Transverse colon (tissue), 4 donors: ENCODE results near the gene GDF7. TPM values are rescaled to one million over a fixed set of nuclear protein-coding genes. Genes with fewer than 3 reads are reported as not detected.

Source experiments
- DNase-seq: peaks from one replicate; pipeline ENCODE4 v3.0.0-alpha.2; 2019
- H3K27ac ChIP-seq, 4 donors: fragments of 200-600 bp; sonication (generic); 2 replicates each; pipeline ENCODE4 v1.5.1; 2016 to 2018; ENCODE audit warnings: inconsistent platforms in 4 of 4
- H3K27me3 ChIP-seq: fragments of 200-600 bp; sonication (generic); 2 replicates; pipeline ENCODE4 v1.5.1; 2017; ENCODE audit warnings: inconsistent platforms
- H3K36me3 ChIP-seq, 4 donors: fragments of 200-600 bp; sonication (generic); 2 replicates each; pipeline ENCODE4 v1.5.1; 2017 to 2019; ENCODE audit warnings: inconsistent platforms in 4 of 4
- H3K4me1 ChIP-seq, 4 donors: fragments of 200-600 bp; sonication (generic); 2 replicates each; pipeline ENCODE4 v1.5.1; 2017 to 2020; ENCODE audit warnings: inconsistent platforms in 4 of 4
- H3K4me3 ChIP-seq, 4 donors: fragments of 200-600 bp; sonication (generic); 1 replicate in 1 of 4; 2 replicates in 3 of 4; pipeline versions ENCODE4 v1.5.1 to v1.6.1; 2017 to 2019; ENCODE audit warnings: inconsistent platforms in 4 of 4
- H3K9me3 ChIP-seq, 2 donors: fragments of 200-600 bp; sonication (generic); 2 replicates each; pipeline ENCODE4 v1.5.1; 2017 to 2019; ENCODE audit warnings: inconsistent platforms in 2 of 2
- EP300 ChIP-seq: sonication (generic); formaldehyde crosslinking; IDR thresholded peaks from one replicate; pipeline ENCODE4 v1.6.1; 2017; ENCODE audit warnings: antibody characterized with exemption, low read depth
- POLR2A ChIP-seq: fragments of 450-650 bp; IDR thresholded peaks from one replicate; pipeline ENCODE4 v1.6.1; 2016; ENCODE audit warnings: antibody characterized with exemption, mild to moderate bottlenecking, moderate library complexity
- POLR2AphosphoS5 ChIP-seq, 3 donors: sonication (generic); formaldehyde crosslinking; IDR thresholded peaks; one replicate each; pipeline ENCODE4 v1.6.1; 2016; ENCODE audit warnings: antibody characterized with exemption in 3 of 3
- WGBS, 2 donors: methylation state at CpG; one replicate each; pipeline ENCODE4 v1.1.5; 2018; ENCODE audit warnings: low coverage in 1 of 2; 5-methylcytosine and 5-hydroxymethylcytosine counted together
- in situ Hi-C, 4 donors: fragments of 200-750 bp; cut with MboI; loops; one replicate each; pipeline versions ENCODE4 v1.15.0 to v1.15.1; 2017; ENCODE audit warnings: low sequenced_read_pairs in 3 of 4, low pct_ligation_motif_present in 1 of 4, low pct_unique_long_range_greater_than_20kb in 1 of 4
- intact Hi-C: fragments of 100-400 bp; cut with DNase I; formaldehyde crosslinking; loops from one replicate; pipeline ENCODE4 v1.15.1; 2023; ENCODE audit warnings: low total_unique reads
- total RNA-seq, 4 donors: library from RNA; depleted of rRNA; stranded (reverse); fragments of >200 nt; gene quantifications; one replicate each; pipeline ENCODE4 v1.1.0, GENCODE V29; 2016
- TF ChIP-seq, protein P1 (sequence below), 5 experiments: fragments of 200-600 bp in 3 of 5; fragments of 450-650 bp in 2 of 5; sonication (generic) in 3 of 5; IDR thresholded peaks; 1 replicate in 2 of 5; 2 replicates in 3 of 5; pipeline ENCODE4 v1.5.1; 2016 to 2017; ENCODE audit warnings: antibody characterized with exemption in 5 of 5, inconsistent platforms in 3 of 5, mild to moderate bottlenecking in 2 of 5, moderate library complexity in 1 of 5

Gene GDF7
- total RNA-seq, 4 donors from 2014 or later, result 0.20 to 1.1 (median 0.58) TPM

GRCh38 chr2:20672201-20672951 is 5.4 kb downstream of the GDF7 start:
- no peak for DNase-seq
- H3K4me3 ChIP-seq, result no peak overlapping the region
- H3K27ac ChIP-seq, result no peak overlapping the region
- peaks cover 67% of the 10 kb centered on the region for H3K27me3 ChIP-seq
- TF ChIP-seq POLR2AphosphoS5 (IDR thresholded peaks at IDR 0.05), result no peak
- no peak for TF ChIP-seq EP300
- no peak for TF ChIP-seq POLR2A
- TF ChIP-seq, protein P1, sequence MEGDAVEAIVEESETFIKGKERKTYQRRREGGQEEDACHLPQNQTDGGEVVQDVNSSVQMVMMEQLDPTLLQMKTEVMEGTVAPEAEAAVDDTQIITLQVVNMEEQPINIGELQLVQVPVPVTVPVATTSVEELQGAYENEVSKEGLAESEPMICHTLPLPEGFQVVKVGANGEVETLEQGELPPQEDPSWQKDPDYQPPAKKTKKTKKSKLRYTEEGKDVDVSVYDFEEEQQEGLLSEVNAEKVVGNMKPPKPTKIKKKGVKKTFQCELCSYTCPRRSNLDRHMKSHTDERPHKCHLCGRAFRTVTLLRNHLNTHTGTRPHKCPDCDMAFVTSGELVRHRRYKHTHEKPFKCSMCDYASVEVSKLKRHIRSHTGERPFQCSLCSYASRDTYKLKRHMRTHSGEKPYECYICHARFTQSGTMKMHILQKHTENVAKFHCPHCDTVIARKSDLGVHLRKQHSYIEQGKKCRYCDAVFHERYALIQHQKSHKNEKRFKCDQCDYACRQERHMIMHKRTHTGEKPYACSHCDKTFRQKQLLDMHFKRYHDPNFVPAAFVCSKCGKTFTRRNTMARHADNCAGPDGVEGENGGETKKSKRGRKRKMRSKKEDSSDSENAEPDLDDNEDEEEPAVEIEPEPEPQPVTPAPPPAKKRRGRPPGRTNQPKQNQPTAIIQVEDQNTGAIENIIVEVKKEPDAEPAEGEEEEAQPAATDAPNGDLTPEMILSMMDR (IDR thresholded peaks at IDR 0.05), result no peak
- H3K9me3 ChIP-seq, result no peaks in the 10 kb centered on the region
- H3K36me3 ChIP-seq, result no peaks in the 10 kb centered on the region
- peaks cover 8 to 41% (median 18%) of the 10 kb centered on the region in 4 donors for H3K4me1 ChIP-seq
- in situ Hi-C loops (loop anchor here in 3 of 4 donors (25.0 kb wide), 1 partner anchor 440 kb away; the partner anchor contains the start of gene TDRD15 (in 3 of the 3)), intact Hi-C loops (no loop called here)
- WGBS, 2 donors, result 30 to 34% methylated on average over 3 to 16 of the region's 18 CpGs

- Histone ChIP-seq H3K27me3 (peaks cover 53% of the 10 kb centered on the region), H3K27ac (no peak overlapping the region), H3K9me3 (no peaks in the 10 kb centered on the region), H3K36me3 (no peaks in the 10 kb centered on the region), H3K4me3 (no peak overlapping the region), H3K4me1 (peaks cover 8 to 37% (median 14%) of the 10 kb centered on the region in 4 donors)
- intact Hi-C loops, result no loop called here
- TF ChIP-seq, protein P1 (IDR thresholded peaks at IDR 0.05), result no peak
- no peak for TF ChIP-seq EP300
- no peak for TF ChIP-seq POLR2A
- TF ChIP-seq POLR2AphosphoS5 (IDR thresholded peaks at IDR 0.05), result no peak
- DNase-seq, result no peak
- in situ Hi-C loops, result loop anchor here in 3 of 4 donors (25.0 kb wide), 1 partner anchor 439 kb away; the partner anchor contains the start of gene TDRD15 (in 3 of the 3)
- WGBS, 2 donors, result 70 to 100% methylated on average over 2 to 5 of the region's 5 CpGs
Measured at GRCh38 chr2:20673686-20674308, 6.9 kb downstream of the GDF7 start.

GRCh38 chr2:20674309-20674965 is 7.5 kb downstream of the GDF7 start:
- Histone ChIP-seq H3K27me3 (peaks cover 47% of the 10 kb centered on the region), H3K9me3 (no peaks in the 10 kb centered on the region), H3K4me3 (no peak overlapping the region), H3K4me1 (peaks cover 8 to 34% (median 14%) of the 10 kb centered on the region in 4 donors), H3K27ac (no peak overlapping the region), H3K36me3 (no peaks in the 10 kb centered on the region)
- TF ChIP-seq POLR2AphosphoS5 (IDR thresholded peaks at IDR 0.05) (no peak), EP300 (no peak)
- in situ Hi-C loops, result loop anchor here in 3 of 4 donors (25.0 kb wide), 1 partner anchor 438 kb away; the partner anchor contains the start of gene TDRD15 (in 3 of the 3)
- intact Hi-C loops, result no loop called here
- WGBS, 2 donors, result 60 to 83% methylated on average over 1 to 11 of the region's 11 CpGs
- DNase-seq, result no peak

DNA sequence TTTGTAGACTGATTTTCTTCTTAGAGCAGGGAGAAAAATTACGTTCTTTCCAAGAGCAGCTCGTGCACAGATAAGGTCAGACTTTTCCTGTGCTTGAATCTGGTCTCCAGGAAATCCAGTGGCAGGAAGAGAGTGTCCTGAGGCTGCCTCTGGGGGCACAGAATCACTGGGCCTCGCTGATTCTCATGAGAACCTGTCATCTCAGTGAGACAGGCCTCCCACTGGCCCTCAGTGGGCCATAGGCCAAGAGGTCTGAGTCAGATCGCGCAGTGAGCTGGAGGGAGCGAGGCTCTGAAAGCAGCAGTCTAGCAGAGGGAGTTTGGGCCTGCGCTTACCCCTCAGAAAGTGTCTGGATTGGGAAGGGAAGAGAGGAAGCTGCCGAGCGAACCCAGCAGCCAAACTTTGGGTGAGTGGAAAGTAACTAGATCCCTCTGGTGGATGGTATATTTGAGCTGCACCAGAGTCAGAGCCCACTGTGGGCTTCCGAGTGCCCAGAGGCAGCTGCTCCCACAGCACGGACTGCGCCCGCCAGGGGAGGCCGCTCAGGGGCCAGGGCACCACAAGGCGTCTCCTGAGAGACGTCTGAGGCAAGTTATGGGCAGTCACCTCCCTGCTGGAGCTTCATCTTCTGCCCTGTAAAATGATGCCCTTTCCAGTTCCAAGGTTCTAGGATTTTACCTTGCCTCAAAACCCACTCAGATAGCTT is 8.2 kb downstream of the GDF7 start:
- Histone ChIP-seq H3K4me1 (peaks cover 8 to 31% (median 14%) of the 10 kb centered on the region in 4 donors), H3K36me3 (no peaks in the 10 kb centered on the region), H3K27me3 (peaks cover 40% of the 10 kb centered on the region), H3K4me3 (no peak overlapping the region), H3K27ac (peak overlapping the region in 2 of 4 donors; percentile 15 to 60), H3K9me3 (no peaks in the 10 kb centered on the region)
- TF ChIP-seq POLR2AphosphoS5 (IDR thresholded peaks at IDR 0.05), result no peak
- TF ChIP-seq EP300, result no peak
- TF ChIP-seq, protein P1 (IDR thresholded peaks at IDR 0.05), result no peak
- no peak for TF ChIP-seq POLR2A
- in situ Hi-C loops, result loop anchor here in 3 of 4 donors (25.0 kb wide), 1 partner anchor 437 kb away; the partner anchor contains the start of gene TDRD15 (in 3 of the 3)
- 62 to 80% methylated on average over 1 to 16 of the region's 16 CpGs for WGBS, 2 donors
- intact Hi-C loops, result no loop called here
- no peak for DNase-seq
